HG03575 (cell line): ENCODE results near the gene C2orf42.
A peak's percentile ranks its signal among the peaks of the same experiment; 100 is the strongest.
"Not testable (repeated sequence)": the region's sequence is repeated elsewhere in the genome, so short reads cannot be mapped to it uniquely, and the experiment has no call there.

Experiments used
- ATAC-seq: cut with Tn5 transposase; IDR thresholded peaks from one replicate; pipeline ENCODE4 v1.9.1; 2021; ENCODE audit not compliant: unreplicated experiment, insufficient number of reproducible peaks, low FRiP score; ENCODE audit errors: extremely low read depth

Gene C2orf42

GRCh38 chr2:70190418-70191243, at the start of gene C2orf42:
TSS of gene C2orf42 (minus strand) at chr2:70191019. CDS start at chr2:70181985, 9,034 bp downstream.
- ATAC-seq: peak; percentile 65

- no peak for ATAC-seq
Observed at GRCh38 chr2:70240599-70240998, 49.8 kb upstream of the C2orf42 start.

DNA sequence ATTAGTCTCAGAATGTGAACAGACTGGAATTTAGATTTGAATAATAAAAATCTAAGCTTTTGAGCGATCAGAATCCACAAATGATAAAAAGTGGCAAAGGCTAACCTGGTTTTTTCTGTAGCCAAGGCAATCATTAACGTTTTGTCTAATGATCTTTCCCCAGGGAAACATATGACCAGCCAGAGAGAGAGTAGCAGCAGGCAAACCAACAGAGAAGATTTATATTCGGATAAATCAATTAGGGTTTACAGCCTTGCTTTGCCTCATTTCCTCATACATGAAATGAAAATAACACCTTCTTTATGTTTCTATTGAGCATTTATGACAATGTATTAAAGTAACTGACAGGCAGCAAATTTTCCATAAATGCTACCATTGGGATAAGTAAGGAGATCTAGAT, 43.1 kb upstream of the C2orf42 start:
- ATAC-seq: no peak

DNA sequence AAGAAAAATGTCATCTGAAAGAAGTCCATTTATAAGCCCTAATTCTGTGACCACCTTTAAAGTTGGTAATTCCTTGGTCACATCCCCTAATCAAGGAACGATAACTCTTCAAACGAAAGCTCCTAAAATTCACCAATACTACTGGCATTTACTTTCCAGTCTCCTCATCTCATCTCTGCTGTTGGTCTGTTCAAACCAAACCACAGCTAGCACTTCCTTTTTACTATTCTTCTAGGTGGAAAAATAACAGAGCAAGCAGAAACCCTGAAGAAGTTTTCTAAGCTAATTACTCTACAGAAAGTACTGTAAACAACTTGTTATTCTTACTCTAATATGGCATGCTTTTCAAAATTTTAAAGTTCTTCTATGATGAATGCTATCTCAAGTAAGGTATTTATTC, 36.0 kb upstream of the C2orf42 start:
- no peak for ATAC-seq

GRCh38 chr2:70223305-70223704, 32.5 kb upstream of the C2orf42 start:
- not testable (repeated sequence) for ATAC-seq

GRCh38 chr2:70214953-70215549, 24.2 kb upstream of the C2orf42 start:
- ATAC-seq: no peak

- ATAC-seq: no peak
Observed at GRCh38 chr2:70214365-70214764, 23.5 kb upstream of the C2orf42 start.

DNA sequence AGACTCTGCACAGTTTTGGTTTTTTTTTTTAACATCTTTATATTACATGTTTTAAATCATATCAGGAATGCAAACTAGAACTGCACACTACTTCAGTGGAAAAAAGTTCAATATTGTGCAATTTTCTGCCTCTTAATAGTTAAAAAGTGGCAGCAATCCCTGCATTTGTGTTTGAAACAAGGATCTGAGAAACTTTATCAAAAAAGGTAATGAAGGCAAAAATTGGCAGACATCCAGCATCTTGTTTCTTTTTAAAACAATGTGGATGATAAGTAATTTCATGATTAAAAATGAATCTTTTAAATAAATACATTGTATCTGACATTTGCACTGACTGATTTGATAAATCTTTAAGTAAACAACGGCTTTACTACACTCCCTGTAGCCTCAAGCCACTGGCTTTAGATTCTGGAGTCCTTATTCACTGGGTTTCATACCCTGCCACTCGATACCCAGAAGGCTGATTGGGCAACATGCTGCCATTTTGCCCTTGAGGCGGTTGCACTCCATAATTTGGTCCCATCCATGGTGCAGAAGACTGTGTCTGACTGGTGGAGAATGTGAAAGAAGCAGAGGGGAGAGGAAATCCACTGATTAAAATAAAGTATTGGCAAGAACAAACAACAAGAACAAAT, 21.6 kb upstream of the C2orf42 start:
- ATAC-seq: no peak

DNA sequence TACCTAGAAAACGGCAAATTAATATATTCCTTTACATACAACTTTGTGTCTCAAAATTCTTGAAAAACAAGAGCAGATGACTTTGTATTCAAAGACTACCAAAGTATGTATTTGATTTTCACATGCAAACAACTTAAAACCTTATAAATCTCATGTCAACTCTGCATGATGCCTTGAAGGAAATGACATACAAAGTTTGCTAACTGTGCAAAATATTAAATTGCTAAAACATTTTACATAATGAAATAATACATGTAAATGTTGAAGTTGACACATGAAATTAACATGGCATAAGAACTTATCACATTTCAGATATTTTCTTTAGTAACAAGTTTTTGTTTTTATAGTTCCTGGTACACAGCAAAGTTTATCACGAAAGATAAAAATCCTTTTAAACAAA, 20.8 kb upstream of the C2orf42 start:
- no peak for ATAC-seq

- no peak for ATAC-seq
Observed at GRCh38 chr2:70204452-70204851, 13.6 kb upstream of the C2orf42 start.

DNA sequence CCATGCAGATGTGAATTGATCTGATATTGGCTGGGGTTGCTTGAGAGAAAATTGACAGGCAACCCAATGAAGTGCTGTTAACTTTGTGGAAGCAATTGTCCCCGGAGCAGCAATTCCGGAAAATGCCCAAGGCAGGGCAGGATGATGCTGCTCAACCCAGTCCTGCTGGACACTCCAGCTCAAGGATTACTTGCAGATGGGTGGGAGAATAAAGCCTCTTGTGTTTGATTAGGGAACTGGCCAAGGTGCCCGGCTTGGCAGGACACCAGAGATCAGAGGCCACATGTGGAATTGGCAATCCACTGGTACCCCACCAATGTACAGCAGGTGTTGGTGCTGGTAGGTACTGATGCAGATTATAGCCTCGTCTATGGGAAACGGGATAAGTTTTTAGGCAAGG, 12.3 kb upstream of the C2orf42 start:
- no peak for ATAC-seq

DNA sequence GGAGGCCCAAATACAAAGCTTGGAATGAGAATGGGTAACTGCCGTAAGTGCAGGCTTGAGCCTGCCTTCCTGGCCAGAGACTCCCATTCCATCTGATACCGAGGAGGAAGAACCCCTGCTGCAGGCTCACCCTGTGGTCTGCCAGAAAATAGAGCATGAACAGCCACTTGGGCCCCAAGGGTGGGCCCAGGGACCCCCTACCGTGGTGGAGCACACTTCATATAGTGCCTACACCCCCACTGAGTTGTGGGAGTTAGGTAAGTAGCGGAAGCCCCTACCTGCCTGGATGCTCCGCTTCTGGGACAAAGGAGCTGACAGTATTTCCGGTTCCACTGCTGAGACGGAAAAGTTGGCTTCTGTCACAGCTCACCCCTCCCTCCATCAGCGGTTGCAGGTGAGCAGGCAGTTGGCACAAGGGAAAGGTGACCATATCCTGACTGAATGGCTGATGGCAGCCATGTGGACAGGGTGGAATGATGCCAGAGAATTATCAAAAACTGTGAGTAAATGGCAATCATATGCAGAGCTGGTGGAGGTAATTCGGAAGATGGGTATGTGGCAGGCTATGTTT, 11.5 kb upstream of the C2orf42 start:
- ATAC-seq: no peak

GRCh38 chr2:70201831-70202230, 11.0 kb upstream of the C2orf42 start:
- ATAC-seq: no peak

DNA sequence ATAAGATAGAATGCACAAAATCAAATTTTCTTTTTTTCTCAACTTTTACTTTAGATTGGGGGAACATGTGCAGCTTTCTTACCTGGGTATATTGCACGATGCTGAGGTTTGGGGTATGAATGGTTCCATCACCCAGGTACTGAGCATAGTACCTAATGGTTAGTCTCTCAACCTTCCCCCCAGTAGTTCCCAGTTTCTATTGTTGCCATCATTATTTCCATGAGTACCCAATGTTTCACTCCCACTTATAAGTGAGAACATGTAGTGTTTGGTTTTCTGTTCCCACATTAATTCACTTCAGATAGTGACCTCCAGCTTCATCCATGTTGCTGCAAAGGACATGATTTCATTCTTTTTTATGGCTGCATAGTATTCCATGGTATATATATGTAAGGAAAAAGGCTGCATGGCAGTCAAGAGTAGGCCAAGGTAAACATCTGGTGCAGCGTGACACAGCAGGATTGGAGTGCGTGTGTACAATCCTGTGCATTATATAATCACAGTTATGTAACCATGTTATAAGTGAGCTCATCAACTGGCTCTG, 10.5 kb upstream of the C2orf42 start:
- ATAC-seq: no peak

- ATAC-seq: no peak
Observed at GRCh38 chr2:70199320-70199864, 8.6 kb upstream of the C2orf42 start.

GRCh38 chr2:70192516-70192915, 1.7 kb upstream of the C2orf42 start:
- no peak for ATAC-seq

DNA sequence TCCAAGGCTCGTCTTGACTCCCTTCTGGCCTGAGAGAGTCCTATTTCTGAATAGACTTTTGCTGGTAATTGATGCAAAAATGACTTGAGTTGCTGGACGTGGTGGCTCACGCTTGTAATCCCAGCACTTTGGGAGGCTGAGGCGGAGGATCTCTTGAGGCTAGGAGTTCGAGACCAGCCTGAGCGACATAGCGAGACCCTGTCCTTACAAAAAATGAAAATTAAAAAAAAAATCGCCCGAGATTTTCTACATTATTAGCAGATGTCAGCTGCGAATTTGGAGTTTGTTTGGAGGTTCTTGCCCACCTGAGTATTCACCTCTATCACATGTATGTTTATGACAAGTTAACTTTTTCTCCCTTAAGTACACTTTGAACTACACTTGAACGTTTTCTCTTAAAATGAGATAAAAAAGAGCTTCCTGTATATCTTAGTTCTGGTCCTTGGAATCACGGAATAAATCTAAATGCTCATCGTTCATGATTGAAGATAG, 471 bp upstream of the C2orf42 start:
- ATAC-seq: no peak

DNA sequence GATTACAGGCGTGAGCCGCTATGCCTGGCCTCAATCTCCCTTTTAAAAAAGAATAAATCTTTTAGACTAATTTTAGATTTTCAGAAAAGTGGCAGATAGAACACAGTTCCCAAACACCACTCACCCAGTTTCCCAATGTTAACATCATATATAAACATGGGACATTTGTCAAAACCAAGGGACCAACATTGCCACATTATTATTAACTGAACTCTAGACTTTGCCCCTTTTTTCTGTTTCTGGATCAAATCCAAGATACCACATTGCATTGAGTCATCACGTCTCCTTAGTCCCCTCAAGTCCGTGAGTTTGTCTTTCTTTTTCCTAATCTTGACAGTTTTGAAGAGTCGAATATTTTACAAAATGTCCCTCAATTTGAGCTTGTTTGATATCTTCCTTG, 2.4 kb downstream of the C2orf42 start:
- no peak for ATAC-seq

DNA sequence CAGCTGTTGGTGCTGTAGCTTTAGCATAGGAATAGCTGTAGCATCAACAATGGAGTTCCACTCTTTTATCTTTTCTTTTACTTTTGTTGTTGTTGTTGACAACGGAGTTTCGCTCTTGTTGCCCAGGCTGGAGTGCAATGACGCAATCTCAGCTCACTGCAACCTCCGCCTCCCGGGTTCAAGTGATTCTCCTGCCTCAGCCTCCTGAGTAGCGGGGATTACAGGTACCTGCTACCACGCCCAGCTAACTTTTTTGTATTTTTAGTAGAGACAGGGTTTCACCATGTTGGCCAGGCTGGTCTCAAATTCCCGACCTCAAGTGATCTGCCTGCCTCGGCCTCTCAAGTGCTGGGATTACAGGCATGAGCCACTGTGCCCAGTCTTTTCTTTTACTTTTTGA, 3.6 kb downstream of the C2orf42 start:
- ATAC-seq: not testable (repeated sequence)
